ENCODE results near the gene PDZRN3.

DNA sequence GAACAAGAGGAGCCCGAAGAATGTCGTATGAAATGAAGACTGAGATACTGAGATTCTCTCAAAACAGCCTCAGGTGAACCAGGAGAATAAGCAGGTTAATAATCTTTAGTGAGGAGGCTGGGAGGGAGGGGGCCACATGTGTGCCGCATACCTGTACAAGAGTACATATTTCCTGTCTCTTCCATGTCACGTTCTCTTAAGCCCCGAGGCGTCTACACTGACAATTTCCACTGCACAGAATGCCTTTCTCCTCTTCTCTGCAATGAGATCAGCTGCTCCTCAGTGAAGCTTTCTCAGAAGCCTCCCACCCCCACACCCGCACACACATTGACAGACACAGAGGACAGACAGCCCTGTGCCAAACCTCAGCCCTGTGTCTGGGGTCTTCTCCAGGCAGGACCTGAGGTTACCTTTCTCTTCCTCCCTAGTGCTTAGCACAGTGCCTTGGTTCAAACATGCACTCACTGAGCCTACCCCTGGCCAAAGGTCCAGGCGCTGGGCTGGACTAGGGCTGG lies 55.4 kb downstream of the PDZRN3 start:
- TF ChIP-seq, protein P1, sequence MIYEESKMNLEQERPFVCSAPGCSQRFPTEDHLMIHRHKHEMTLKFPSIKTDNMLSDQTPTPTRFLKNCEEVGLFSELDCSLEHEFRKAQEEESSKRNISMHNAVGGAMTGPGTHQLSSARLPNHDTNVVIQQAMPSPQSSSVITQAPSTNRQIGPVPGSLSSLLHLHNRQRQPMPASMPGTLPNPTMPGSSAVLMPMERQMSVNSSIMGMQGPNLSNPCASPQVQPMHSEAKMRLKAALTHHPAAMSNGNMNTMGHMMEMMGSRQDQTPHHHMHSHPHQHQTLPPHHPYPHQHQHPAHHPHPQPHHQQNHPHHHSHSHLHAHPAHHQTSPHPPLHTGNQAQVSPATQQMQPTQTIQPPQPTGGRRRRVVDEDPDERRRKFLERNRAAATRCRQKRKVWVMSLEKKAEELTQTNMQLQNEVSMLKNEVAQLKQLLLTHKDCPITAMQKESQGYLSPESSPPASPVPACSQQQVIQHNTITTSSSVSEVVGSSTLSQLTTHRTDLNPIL (CRISPR knock-in tag; IDR thresholded peaks at IDR 0.05; ENCODE audit: low read depth): no peak
- TF ChIP-seq BACH2 (CRISPR knock-in tag; IDR thresholded peaks at IDR 0.05; ENCODE audit: borderline replicate concordance) (no peak), ZNF565 (CRISPR knock-in tag; conservative IDR thresholded peaks at IDR 0.05; ENCODE audit: low read depth) (no peak), CSDC2 (CRISPR knock-in tag; IDR thresholded peaks at IDR 0.05) (no peak), PPARA (CRISPR knock-in tag; IDR thresholded peaks at IDR 0.05; ENCODE audit: borderline replicate concordance) (no peak), ZFP3 (CRISPR knock-in tag; IDR thresholded peaks at IDR 0.05) (no peak), OSR1 (CRISPR knock-in tag; IDR thresholded peaks at IDR 0.05) (no peak), ZFP30 (CRISPR knock-in tag; IDR thresholded peaks at IDR 0.05) (no peak), ZC3H10 (CRISPR knock-in tag; IDR thresholded peaks at IDR 0.05) (no peak), TOX (CRISPR knock-in tag; IDR thresholded peaks at IDR 0.05; ENCODE audit: borderline replicate concordance) (no peak), RARB (CRISPR knock-in tag; IDR thresholded peaks at IDR 0.05) (no peak)
- TF ChIP-seq, protein P2, sequence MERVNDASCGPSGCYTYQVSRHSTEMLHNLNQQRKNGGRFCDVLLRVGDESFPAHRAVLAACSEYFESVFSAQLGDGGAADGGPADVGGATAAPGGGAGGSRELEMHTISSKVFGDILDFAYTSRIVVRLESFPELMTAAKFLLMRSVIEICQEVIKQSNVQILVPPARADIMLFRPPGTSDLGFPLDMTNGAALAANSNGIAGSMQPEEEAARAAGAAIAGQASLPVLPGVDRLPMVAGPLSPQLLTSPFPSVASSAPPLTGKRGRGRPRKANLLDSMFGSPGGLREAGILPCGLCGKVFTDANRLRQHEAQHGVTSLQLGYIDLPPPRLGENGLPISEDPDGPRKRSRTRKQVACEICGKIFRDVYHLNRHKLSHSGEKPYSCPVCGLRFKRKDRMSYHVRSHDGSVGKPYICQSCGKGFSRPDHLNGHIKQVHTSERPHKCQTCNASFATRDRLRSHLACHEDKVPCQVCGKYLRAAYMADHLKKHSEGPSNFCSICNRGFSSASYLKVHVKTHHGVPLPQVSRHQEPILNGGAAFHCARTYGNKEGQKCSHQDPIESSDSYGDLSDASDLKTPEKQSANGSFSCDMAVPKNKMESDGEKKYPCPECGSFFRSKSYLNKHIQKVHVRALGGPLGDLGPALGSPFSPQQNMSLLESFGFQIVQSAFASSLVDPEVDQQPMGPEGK (CRISPR knock-in tag; IDR thresholded peaks at IDR 0.05; ENCODE audit: borderline replicate concordance): no peak
- TF ChIP-seq, protein P3, sequence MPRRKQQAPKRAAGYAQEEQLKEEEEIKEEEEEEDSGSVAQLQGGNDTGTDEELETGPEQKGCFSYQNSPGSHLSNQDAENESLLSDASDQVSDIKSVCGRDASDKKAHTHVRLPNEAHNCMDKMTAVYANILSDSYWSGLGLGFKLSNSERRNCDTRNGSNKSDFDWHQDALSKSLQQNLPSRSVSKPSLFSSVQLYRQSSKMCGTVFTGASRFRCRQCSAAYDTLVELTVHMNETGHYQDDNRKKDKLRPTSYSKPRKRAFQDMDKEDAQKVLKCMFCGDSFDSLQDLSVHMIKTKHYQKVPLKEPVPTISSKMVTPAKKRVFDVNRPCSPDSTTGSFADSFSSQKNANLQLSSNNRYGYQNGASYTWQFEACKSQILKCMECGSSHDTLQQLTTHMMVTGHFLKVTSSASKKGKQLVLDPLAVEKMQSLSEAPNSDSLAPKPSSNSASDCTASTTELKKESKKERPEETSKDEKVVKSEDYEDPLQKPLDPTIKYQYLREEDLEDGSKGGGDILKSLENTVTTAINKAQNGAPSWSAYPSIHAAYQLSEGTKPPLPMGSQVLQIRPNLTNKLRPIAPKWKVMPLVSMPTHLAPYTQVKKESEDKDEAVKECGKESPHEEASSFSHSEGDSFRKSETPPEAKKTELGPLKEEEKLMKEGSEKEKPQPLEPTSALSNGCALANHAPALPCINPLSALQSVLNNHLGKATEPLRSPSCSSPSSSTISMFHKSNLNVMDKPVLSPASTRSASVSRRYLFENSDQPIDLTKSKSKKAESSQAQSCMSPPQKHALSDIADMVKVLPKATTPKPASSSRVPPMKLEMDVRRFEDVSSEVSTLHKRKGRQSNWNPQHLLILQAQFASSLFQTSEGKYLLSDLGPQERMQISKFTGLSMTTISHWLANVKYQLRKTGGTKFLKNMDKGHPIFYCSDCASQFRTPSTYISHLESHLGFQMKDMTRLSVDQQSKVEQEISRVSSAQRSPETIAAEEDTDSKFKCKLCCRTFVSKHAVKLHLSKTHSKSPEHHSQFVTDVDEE (CRISPR knock-in tag; IDR thresholded peaks at IDR 0.05): no peak
